GM12874 (cell line): Measurements from ENCODE around the gene ITGA11.

Source experiments
- TF ChIP-seq, protein P1 (sequence below): IDR thresholded peaks from 2 replicates; pipeline ENCODE4 v1.5.1; 2011; ENCODE audit warnings: low read depth, mild to moderate bottlenecking, control low read depth, low read length, moderate library complexity; ENCODE audit not compliant: insufficient read depth

The ITGA11 gene

GRCh38 chr15:68279779-68280753 is 151.9 kb downstream of the ITGA11 start:
- TF ChIP-seq, protein P1, sequence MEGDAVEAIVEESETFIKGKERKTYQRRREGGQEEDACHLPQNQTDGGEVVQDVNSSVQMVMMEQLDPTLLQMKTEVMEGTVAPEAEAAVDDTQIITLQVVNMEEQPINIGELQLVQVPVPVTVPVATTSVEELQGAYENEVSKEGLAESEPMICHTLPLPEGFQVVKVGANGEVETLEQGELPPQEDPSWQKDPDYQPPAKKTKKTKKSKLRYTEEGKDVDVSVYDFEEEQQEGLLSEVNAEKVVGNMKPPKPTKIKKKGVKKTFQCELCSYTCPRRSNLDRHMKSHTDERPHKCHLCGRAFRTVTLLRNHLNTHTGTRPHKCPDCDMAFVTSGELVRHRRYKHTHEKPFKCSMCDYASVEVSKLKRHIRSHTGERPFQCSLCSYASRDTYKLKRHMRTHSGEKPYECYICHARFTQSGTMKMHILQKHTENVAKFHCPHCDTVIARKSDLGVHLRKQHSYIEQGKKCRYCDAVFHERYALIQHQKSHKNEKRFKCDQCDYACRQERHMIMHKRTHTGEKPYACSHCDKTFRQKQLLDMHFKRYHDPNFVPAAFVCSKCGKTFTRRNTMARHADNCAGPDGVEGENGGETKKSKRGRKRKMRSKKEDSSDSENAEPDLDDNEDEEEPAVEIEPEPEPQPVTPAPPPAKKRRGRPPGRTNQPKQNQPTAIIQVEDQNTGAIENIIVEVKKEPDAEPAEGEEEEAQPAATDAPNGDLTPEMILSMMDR, result no peak

DNA sequence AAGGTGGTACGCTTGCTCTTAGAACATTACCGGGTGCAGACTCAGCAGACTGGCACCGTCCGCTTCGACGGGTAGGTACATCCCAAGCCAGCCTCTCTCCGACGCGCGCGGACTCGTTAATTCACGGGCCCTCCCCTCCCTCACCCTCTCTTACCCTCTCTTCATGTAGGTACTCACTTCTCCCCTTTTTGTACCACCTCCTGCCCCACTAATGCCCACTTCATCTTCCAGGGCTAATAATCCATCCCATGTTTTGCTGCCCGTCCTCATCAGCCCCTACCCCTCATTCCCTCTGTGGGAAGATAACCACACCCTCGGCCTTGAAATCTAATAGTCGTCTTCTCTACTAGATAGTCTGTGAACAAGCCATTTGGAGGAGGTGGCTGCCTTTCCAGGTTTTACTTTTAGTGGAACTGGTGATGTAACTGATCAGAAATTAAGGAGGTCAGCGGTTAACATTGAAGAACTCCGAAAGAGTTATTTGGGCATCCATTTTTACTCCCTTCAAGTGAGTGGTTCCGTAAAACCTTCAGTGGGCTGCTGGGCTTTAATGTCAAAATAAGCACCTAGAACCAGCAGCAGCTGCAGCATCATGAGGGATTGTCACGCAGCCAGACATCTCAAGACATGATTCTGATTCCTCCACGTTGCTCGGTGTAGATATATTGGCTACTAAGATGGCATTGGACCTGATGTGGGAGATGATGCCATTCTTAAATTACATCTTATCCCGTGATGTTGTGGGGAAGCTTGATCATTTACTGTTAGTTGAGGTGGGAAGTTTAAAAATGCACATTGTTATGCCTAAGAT is 153.2 kb downstream of the ITGA11 start:
- TF ChIP-seq, protein P1, result no peak

- TF ChIP-seq, protein P1, result peak; percentile 71
Measured at GRCh38 chr15:68278345-68278594, 153.7 kb downstream of the ITGA11 start.

GRCh38 chr15:68277603-68278344 is 154.2 kb downstream of the ITGA11 start, which contains the start of gene FEM1B:
Gene FEM1B, plus strand, starts transcription at chr15:68277745. Its CDS starts 673 bp downstream, at chr15:68278418.
- TF ChIP-seq, protein P1, result no peak

GRCh38 chr15:68277131-68277602 is 154.8 kb downstream of the ITGA11 start:
- TF ChIP-seq, protein P1, result no peak

GRCh38 chr15:68276668-68277067 is 155.3 kb downstream of the ITGA11 start:
- TF ChIP-seq, protein P1, result no peak

DNA sequence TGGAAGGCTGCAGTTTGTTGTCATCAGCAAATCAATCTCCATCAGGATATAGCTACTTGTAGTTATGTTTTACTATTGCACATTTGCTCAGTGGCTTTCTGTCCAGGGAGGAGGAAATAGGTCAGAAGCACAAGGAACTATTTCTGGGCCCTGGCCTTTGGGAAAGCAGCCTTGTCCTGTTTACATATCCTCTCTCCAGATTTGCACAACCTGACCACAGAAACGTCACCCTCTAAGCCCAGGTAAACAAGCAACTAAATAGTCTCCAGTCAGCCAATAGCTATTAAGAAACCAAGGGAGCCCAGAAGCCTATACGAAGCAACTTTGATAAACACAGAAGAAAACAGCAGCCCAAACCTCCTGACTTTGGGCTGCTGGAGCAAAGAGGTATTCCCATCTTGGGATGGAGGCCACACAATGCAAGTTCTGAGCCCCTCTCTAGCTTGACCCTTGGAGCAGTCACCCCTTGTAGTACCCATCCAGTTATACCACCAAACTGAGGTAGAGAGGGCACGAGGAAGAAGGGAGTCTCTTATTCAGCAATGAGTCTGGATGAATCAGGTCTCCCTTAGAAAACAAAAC is 156.7 kb downstream of the ITGA11 start:
- TF ChIP-seq, protein P1, result no peak
